Muscle layer of duodenum (tissue), 2 donors: ENCODE data around the gene CIAO3.

Experiments used
- H3K27ac ChIP-seq: one replicate; pipeline ENCODE4 v1.7.0; 2013; ENCODE audit warnings: mild to moderate bottlenecking, low read length
- H3K27me3 ChIP-seq: one replicate; pipeline ENCODE4 v1.7.0; 2013; ENCODE audit warnings: low read depth, mild to moderate bottlenecking, control low read depth, low read length
- H3K36me3 ChIP-seq, 2 donors: one replicate each; pipeline ENCODE4 v1.7.0; 2013; ENCODE audit warnings: low read length in 2 of 2, control low read depth in 1 of 2, mild to moderate bottlenecking in 1 of 2; ENCODE audit not compliant: insufficient read depth in 2 of 2, control insufficient read depth in 1 of 2
- H3K4me1 ChIP-seq, 2 donors: one replicate each; pipeline ENCODE4 v1.7.0; 2013; ENCODE audit warnings: low read length in 2 of 2, mild to moderate bottlenecking in 2 of 2, control low read depth in 1 of 2, moderate library complexity in 1 of 2; ENCODE audit not compliant: insufficient read depth in 2 of 2, control insufficient read depth in 1 of 2
- H3K4me3 ChIP-seq, 2 donors: one replicate each; pipeline ENCODE4 v1.7.0; 2013; ENCODE audit warnings: low read length in 2 of 2, low read depth in 1 of 2, mild to moderate bottlenecking in 1 of 2
- H3K9me3 ChIP-seq, 2 donors: one replicate each; pipeline ENCODE4 v1.7.0; 2013; ENCODE audit warnings: low read length in 2 of 2, control low read depth in 1 of 2, mild to moderate bottlenecking in 1 of 2; ENCODE audit not compliant: control insufficient read depth in 1 of 2
- donor health status: healthy.

CIAO3 gene

GRCh38 chr16:774086-775001 is 33.5 kb upstream of the CIAO3 start:
- Histone ChIP-seq H3K4me1 (no peaks in the 10 kb centered on the region), H3K4me3 (no peak overlapping the region), H3K9me3 (no peaks in the 10 kb centered on the region), H3K36me3 (no peaks in the 10 kb centered on the region), H3K27me3 (no peaks in the 10 kb centered on the region), H3K27ac (no peak overlapping the region)

- no peaks in the 10 kb centered on the region for H3K9me3 ChIP-seq
- H3K27ac ChIP-seq: no peak overlapping the region
- H3K4me1 ChIP-seq: no peaks in the 10 kb centered on the region
- no peaks in the 10 kb centered on the region for H3K36me3 ChIP-seq
- no peak overlapping the region for H3K4me3 ChIP-seq
- no peaks in the 10 kb centered on the region for H3K27me3 ChIP-seq
These were observed 32.2 kb upstream of the CIAO3 start for GRCh38 chr16:772959-773358.

- Histone ChIP-seq H3K36me3 (no peaks in the 10 kb centered on the region), H3K4me1 (no peaks in the 10 kb centered on the region), H3K27me3 (no peaks in the 10 kb centered on the region), H3K9me3 (no peaks in the 10 kb centered on the region), H3K27ac (no peak overlapping the region), H3K4me3 (no peak overlapping the region)
These were observed 29.6 kb upstream of the CIAO3 start for GRCh38 chr16:770411-770810.

- Histone ChIP-seq H3K27ac (no peak overlapping the region), H3K36me3 (no peaks in the 10 kb centered on the region), H3K4me3 (no peak overlapping the region), H3K4me1 (no peaks in the 10 kb centered on the region), H3K9me3 (no peaks in the 10 kb centered on the region), H3K27me3 (no peaks in the 10 kb centered on the region)
These were observed 29.1 kb upstream of the CIAO3 start for GRCh38 chr16:769934-770333.

GRCh38 chr16:769184-769784 is 28.5 kb upstream of the CIAO3 start:
- no peak overlapping the region for H3K27ac ChIP-seq
- no peak overlapping the region for H3K4me3 ChIP-seq
- no peaks in the 10 kb centered on the region for H3K4me1 ChIP-seq
- H3K27me3 ChIP-seq: no peaks in the 10 kb centered on the region
- no peaks in the 10 kb centered on the region for H3K9me3 ChIP-seq
- H3K36me3 ChIP-seq: no peaks in the 10 kb centered on the region

GRCh38 chr16:768428-768827 is 27.6 kb upstream of the CIAO3 start:
- Histone ChIP-seq H3K9me3 (no peaks in the 10 kb centered on the region), H3K36me3 (no peaks in the 10 kb centered on the region), H3K4me3 (no peak overlapping the region), H3K27ac (no peak overlapping the region), H3K27me3 (no peaks in the 10 kb centered on the region), H3K4me1 (no peaks in the 10 kb centered on the region)

- Histone ChIP-seq H3K9me3 (no peaks in the 10 kb centered on the region), H3K4me3 (no peak overlapping the region), H3K36me3 (no peaks in the 10 kb centered on the region), H3K4me1 (no peaks in the 10 kb centered on the region), H3K27ac (no peak overlapping the region), H3K27me3 (no peaks in the 10 kb centered on the region)
These were observed 27.0 kb upstream of the CIAO3 start for GRCh38 chr16:767743-768235.

GRCh38 chr16:766820-767640 is 26.2 kb upstream of the CIAO3 start:
- no peaks in the 10 kb centered on the region for H3K27me3 ChIP-seq
- H3K36me3 ChIP-seq: no peaks in the 10 kb centered on the region
- H3K9me3 ChIP-seq: no peaks in the 10 kb centered on the region
- H3K27ac ChIP-seq: no peak overlapping the region
- H3K4me3 ChIP-seq: no peak overlapping the region
- no peaks in the 10 kb centered on the region for H3K4me1 ChIP-seq

GRCh38 chr16:766008-766819 is 25.4 kb upstream of the CIAO3 start:
- H3K4me1 ChIP-seq: no peaks in the 10 kb centered on the region
- no peak overlapping the region for H3K27ac ChIP-seq
- H3K9me3 ChIP-seq: no peaks in the 10 kb centered on the region
- no peaks in the 10 kb centered on the region for H3K27me3 ChIP-seq
- H3K36me3 ChIP-seq: no peaks in the 10 kb centered on the region
- H3K4me3 ChIP-seq: no peak overlapping the region

GRCh38 chr16:765488-765865 is 24.7 kb upstream of the CIAO3 start:
- Histone ChIP-seq H3K27ac (no peak overlapping the region), H3K36me3 (no peaks in the 10 kb centered on the region), H3K9me3 (no peaks in the 10 kb centered on the region), H3K27me3 (no peaks in the 10 kb centered on the region), H3K4me1 (no peaks in the 10 kb centered on the region), H3K4me3 (no peak overlapping the region)
